Erythroblast (primary cell): ENCODE results near the gene STC2.
"Not testable (repeated sequence)": the region's sequence is repeated elsewhere in the genome, so short reads cannot be mapped to it uniquely, and the experiment has no call there.

Source experiments
- DNase-seq, 2 experiments: peaks; one replicate each; lab custom pipeline; 2025; lab: John Stamatoyannopoulos, UW
- GATA1 ChIP-seq: IDR thresholded peaks from 2 replicates; pipeline ENCODE4 v1.6.1; 2011; ENCODE audit warnings: low read depth, mild to moderate bottlenecking, control low read depth, low read length, moderate library complexity
- POLR2A ChIP-seq: IDR thresholded peaks from 2 replicates; pipeline ENCODE4 v1.6.1; 2011; ENCODE audit warnings: mild to moderate bottlenecking, low read length

The STC2 gene

DNA sequence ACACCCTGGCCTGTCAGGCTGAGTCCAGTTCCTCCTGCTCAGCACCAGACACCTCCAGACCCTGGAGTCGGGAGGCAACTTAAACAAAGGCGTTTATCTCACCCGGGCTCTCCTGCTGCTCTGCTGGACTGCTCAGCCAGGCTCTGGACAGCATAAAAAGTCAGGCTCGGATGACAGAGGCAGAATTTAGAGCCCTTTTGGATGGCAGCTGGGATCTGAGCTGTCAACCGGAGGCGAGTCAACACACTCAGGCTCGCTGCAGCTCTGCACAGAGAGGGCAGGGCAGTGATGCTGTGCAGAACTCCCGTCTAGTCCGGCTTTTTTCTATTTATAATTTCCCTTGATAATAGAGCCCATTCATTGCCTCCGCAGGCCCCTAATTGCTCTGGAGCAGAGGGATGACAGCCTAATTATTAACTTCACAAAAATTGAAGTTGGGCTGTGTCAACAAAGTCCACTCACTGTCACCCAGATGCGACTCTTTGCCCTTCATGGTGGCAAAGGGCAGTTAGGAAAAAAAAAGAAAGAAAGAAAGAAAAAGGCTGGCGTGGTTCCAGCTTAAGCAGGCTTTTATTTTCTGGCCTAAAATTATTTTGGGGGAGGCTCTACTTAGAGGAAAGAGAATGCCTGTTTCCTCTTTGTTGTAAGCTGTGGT, 37.6 kb downstream of the STC2 start:
- TF ChIP-seq POLR2A (no peak), GATA1 (no peak)
- no peak for DNase-seq

DNA sequence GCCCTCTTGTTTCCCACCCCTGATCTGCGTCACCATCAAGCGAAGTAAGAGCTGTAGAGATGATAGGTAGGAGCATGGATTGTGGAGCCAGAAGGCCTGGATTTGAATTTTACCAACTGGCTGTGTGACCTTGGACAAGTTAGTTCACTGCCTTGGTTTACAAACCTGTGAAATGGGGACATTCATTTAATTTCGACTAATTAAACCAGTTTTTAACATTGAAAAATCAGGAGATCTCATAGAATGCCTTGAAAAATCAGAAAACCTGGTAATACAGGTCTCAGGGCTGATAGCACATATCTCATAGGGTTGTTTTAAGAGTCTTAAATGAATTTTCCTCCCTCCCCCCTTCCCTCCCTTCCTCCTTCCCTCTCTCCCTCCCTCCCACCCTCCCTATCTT, 38.8 kb downstream of the STC2 start:
- TF ChIP-seq GATA1 (no peak), POLR2A (no peak)
- DNase-seq, result no peak

DNA sequence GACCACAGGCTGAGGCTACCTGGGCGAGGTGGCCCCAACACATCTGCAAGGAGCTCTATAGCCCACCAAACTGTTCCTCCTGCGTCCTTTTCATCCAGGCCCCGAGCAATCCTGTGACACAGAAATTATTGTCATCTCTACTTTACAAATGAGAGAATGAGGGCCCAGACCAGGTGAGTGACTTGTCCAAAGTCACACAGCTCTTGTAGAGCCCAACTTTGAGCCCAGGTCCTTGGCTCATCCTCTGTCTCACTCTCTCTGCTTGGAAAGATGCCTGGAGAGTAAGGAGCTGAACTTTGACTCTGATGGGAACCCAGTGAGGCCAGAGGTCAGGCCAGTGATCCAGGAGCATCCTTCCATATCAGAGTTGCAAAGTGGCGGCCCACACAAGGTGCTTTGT, 39.6 kb downstream of the STC2 start:
- no peak for TF ChIP-seq POLR2A
- no peak for TF ChIP-seq GATA1
- DNase-seq, result no peak

DNA sequence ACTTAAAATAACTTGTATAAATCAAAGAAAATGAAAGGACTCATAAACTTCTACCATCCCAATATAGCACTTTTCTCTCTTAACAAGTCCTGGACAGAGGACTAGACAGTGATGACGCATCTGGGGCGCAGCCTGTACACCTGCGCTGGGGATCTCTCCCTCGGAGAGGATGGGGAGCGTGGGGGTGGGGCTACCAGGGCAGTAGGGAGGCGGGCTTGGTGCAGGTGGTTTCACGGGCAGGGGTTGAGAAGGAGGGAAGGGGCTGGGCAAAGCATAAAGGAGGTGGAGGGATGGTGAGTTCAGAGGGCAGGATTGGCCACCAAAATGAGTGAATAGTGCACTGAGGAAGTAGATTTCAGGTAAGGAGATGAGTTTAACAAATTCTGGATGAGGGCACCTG, 41.1 kb downstream of the STC2 start:
- no peak for TF ChIP-seq GATA1
- no peak for TF ChIP-seq POLR2A
- no peak for DNase-seq

DNA sequence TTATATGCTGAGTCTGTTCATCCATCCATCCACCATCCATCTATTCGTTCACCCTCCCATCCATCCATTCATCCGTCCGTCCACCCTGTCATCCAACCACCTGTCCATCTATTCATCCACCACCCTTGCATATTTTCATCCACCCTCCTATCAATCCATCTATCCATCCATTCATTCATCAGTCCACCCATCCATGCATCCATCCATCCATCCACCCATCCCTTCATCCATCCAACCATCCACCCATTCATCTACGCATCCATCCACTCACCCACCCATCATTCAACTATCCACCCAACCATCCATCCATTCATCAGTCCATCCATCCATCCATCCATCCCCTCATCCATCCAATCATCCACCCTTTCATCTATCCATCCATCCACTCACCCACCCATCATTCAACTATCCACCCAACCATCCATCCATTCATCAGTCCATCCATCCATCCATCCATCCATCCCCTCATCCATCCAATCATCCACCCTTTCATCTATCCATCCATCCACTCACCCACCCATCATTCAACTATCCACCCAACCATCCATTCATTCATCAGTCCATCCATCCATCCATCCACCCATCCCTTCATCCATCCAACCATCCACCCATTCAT, 43.8 kb downstream of the STC2 start:
- DNase-seq, result not testable (repeated sequence)

DNA sequence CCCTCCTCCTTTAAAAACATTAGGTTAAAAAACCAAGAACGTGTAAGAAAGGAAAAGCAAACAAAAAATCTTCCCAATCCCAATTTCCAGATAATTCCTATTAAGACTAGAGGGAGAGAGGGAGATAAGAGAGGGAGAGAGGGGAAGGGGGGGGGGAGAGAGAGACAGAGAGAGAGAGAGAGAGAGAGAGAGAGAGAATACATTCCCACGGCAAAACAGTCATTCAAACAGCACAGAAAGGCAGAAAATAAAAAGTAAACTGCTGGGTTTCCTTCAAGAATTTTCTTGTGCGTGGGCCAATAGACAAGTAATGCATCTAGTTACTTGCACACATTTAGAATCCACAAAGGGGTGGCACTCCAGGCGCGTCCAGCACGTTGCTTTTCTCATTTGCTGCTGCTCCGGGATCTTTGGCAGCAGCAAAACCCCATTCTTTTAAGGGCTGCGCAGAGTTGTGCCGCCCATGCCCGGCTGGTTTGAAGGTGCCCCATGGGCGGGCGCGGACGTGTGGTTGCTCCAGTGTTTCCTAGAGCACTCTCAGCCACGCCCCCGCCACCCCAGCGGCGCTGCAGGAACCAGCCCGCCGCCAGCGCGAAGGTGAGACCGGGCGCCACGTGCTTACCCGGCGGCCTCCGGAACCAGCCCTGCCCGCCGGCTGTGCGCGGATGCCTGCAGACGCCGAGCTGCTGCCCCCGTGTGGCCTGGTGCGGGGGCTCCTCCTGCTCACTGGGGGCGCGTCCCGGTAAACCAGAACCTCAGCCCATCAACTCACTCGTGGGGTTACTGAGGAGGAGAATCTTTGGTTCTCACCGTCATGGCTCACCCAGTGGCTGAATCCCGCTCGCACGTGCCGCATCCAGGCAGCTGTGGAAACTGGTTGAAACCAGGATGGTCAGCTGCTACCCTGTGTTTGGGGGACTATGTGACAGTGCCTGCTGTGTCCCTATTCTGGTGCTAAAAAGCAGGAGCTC, 44.6 kb downstream of the STC2 start:
- TF ChIP-seq POLR2A (no peak), GATA1 (no peak)
- DNase-seq, result peak; percentile 58 to 67

DNA sequence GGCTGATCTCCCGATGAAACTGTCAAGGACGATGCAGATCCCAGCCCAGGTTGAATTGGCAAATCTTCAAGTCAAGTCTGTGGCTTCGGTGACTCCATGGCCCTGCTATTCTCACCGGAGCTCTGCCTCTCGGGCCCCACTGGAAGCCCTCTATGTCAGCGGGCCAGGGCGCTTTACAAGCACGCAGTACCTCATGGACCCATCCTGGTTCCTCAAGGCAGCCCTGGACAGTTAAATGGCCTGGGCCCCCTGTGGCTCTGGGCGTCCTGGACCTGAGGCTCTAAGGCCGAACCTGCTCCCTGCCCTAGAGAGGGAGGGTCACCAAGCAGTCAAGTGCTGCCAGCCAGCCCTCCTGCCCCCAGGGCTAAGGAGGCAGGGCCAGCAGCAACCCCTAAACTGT, 45.3 kb downstream of the STC2 start:
- TF ChIP-seq POLR2A (no peak), GATA1 (no peak)
- DNase-seq, result no peak

DNA sequence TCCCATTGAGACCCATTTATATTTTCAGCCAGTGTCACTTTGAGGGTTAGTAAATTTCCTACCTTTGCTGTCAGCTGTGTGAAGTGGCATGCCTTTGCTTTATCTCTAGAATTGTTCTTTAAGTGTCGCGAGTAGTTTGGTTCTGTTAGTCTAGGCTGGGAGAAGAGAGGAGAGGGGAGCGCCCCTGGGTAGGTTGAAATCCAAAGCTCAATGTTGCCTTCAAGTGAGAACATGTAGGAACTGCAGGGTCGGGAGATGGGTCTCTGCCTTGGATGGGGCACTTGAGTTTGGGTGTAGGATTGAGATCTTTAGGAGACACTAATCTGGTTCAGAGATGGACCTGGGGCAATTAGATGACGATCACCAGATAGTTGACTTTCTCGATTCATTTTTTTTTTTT, 46.3 kb downstream of the STC2 start:
- DNase-seq, result no peak
- no peak for TF ChIP-seq POLR2A
- TF ChIP-seq GATA1, result no peak

DNA sequence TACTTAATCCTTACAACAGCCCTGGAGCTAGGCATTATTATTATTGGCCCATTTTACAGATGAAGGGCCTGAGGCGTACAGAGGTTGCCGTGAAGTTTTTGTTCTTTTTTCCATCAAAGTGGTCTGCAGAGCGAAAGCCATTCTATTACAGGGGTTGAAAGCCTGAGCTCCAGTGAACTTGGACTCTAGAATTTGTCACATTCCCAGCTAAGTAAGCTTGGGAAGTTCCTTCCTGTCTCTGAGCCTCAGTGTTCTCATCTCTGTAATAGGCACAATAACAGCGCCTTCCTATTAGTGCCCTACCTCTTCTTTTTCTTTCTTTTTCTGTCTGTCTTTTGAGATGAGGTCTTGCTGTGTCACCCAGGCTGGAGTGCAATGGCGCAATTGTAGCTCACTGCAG, 49.0 kb downstream of the STC2 start:
- DNase-seq, result no peak
- TF ChIP-seq POLR2A (no peak), GATA1 (no peak)

DNA sequence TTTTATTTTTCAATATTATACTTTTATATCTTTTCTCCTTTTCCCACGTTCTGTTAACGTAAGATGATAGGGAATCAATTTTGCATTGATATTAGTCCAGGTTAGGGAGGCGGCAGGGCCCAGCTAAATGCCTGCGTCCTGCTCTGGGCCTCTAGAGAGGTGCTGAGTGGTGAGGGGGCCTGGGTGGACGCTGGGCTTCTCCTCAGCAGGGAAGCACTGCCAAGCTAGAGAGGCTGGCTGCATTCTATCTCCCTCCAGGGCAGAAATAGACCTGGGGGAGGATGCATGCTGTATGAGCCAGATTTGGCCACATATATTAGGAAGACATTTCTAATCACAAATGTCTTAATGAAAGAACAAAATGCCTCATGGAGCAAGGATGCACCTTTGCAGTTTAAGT, 49.6 kb downstream of the STC2 start:
- no peak for DNase-seq
- TF ChIP-seq GATA1, result no peak
- no peak for TF ChIP-seq POLR2A

DNA sequence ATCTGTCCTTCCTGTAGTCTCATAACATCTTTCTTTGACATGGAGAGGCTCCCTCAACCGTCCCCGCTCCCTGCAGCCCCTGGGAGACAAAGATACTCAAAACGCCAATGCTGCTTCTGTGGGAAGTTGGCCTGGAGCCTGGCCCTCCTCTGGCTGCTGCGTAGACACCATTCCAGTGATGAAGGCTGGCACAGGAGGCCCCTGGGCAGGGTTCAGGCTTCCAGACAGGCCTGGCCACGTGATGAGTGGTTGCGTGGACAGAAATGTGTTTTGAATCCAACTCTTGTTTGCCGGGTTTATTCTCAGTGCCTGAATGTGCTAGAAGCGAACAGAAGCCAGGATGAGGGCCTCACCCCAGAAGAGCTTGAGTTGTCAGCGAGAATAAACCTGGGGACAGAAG, 50.0 kb downstream of the STC2 start:
- TF ChIP-seq GATA1 (no peak), POLR2A (no peak)
- no peak for DNase-seq

DNA sequence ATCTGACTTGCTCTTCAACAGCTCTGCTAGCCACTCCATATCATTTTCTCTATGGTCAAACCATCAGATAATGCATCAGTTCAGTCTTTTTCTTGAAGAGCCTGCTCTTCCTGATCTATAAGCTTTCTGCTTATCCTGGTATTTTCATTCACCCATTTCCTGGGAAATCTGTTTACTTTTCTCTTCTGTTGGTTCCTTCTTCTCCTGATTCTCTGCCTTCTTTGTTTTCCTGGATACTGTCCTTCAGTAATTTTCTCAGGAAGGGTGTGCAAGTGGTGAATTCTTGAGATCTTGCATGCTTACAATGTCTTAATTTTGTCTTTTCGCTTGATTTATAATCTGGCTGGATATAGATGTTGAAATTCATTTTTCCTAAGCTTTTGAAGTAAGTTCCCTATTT, 53.4 kb downstream of the STC2 start:
- TF ChIP-seq GATA1, result no peak
- TF ChIP-seq POLR2A, result no peak
- no peak for DNase-seq

DNA sequence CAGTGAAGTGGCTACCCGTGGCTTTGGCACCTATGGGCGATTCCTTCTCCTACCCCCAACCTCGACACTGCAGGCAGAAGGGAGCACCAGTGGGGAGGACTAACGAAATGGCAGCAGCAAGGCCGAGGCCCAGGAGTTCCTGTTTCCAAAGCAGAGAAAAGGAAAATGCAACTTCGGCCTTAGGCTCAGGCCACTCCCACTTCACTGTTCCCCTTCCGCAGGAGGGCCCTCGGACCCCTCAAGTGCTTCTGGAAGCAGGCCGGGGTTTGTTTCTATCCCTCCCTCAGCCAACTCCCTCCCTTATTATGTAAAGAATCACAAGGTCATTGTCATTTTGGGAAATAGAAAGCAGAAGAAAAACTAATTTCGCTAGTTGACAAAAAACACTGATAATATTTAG, 56.8 kb downstream of the STC2 start:
- TF ChIP-seq GATA1 (no peak), POLR2A (no peak)
- DNase-seq, result no peak

DNA sequence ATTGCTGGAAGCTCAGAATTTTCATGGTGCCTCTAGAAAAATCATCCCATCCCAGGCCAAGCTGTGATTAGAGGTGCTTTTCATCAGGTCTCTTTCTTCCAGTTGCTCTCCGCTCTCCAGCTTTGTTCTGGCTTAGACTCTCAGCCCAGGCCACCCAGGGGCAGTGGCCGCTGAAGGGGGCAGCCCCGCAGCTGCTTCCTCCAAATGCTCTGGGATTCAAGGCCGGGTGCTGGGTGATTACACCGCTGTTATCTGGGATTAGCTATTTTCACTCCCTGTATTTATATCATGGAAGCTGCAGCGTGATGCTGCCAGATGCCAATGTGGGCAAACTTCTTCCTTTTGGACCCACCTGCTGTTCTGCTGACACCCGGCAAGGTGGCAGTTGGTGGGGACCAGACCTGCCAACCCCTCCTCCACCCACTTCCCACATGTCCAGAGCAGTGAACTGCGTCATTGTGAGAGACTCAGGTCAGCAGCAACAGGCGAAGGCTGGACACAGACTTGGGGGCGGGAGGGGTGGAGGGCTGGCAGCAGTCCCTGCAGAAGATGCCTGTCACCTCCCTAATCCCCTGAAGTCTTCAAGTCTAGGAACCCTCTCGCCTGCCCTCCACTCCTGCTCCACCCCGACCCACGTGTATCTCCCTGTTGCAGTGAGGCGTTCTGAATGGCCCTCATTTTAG, 59.3 kb downstream of the STC2 start:
- TF ChIP-seq POLR2A (no peak), GATA1 (no peak)

More for the DNA sequence above, 59.3 kb downstream of the STC2 start:
- DNase-seq, result no peak
